Activated CD8-positive, alpha-beta T cell treated with anti-CD3 and anti-CD28 coated beads for 36 hours (primary cell): ENCODE results near the gene RAB4A. TPM values are rescaled to one million over a fixed set of nuclear protein-coding genes. Genes with fewer than 3 reads are reported as not detected.
A peak's percentile ranks its signal among the peaks of the same experiment; 100 is the strongest.

ENCODE experiments used
- ATAC-seq: fragments of 200-7000 bp; cut with Tn5 transposase; one replicate; pipeline ENCODE4 v1.10.0; 2021; ENCODE audit warnings: mild to moderate bottlenecking, moderate library complexity
- CTCF ChIA-PET: fragments of 350-600 bp; sonication (Branson Sonifier 250); formaldehyde crosslinking; loops from one replicate; lab custom pipeline; 2021; ENCODE audit warnings: antibody characterized with exemption; lab: Charles Lee
- POLR2A ChIA-PET: fragments of 350-600 bp; sonication (Branson Sonifier 250); formaldehyde crosslinking; loops from one replicate; lab custom pipeline; 2021; ENCODE audit warnings: antibody characterized with exemption; lab: Charles Lee
- DNase-seq: peaks from one replicate; pipeline ENCODE4 v3.0.0-alpha.2; 2020
- H3K27ac Mint-ChIP-seq: one replicate; pipeline ENCODE4 v1.8.0; 2021; ENCODE audit warnings: mild to moderate bottlenecking, mixed read lengths
- H3K27me3 Mint-ChIP-seq: one replicate; pipeline ENCODE4 v1.8.0; 2021; ENCODE audit warnings: mixed read lengths
- H3K36me3 Mint-ChIP-seq: one replicate; pipeline ENCODE4 v1.8.0; 2021; ENCODE audit warnings: low read depth, mixed read lengths
- H3K4me1 Mint-ChIP-seq: one replicate; pipeline ENCODE4 v1.8.0; 2021; ENCODE audit warnings: low read depth, mixed read lengths
- H3K4me3 Mint-ChIP-seq: one replicate; pipeline ENCODE4 v1.8.0; 2021; ENCODE audit warnings: mild to moderate bottlenecking, moderate library complexity, mixed read lengths
- H3K9me3 Mint-ChIP-seq: one replicate; pipeline ENCODE4 v1.8.0; 2021; ENCODE audit warnings: mixed read lengths
- intact Hi-C: fragments of 100-400 bp; cut with micrococcal nuclease; formaldehyde crosslinking; loops from one replicate; pipeline ENCODE4 v1.10.0; 2022
- total RNA-seq, 2 experiments: library from RNA; stranded (reverse); gene quantifications; one replicate each; pipeline ENCODE4 v1.2.3, GENCODE V29; 2021
- TF ChIP-seq, protein P1 (sequence below): fragments of 200-600 bp; IDR thresholded peaks from one replicate; pipeline ENCODE4 v1.8.0; 2022; ENCODE audit warnings: antibody characterized with exemption, mild to moderate bottlenecking

RAB4A gene
- total RNA-seq, 2 experiments from 2014 or later: 27.2 to 30.6 TPM

DNA sequence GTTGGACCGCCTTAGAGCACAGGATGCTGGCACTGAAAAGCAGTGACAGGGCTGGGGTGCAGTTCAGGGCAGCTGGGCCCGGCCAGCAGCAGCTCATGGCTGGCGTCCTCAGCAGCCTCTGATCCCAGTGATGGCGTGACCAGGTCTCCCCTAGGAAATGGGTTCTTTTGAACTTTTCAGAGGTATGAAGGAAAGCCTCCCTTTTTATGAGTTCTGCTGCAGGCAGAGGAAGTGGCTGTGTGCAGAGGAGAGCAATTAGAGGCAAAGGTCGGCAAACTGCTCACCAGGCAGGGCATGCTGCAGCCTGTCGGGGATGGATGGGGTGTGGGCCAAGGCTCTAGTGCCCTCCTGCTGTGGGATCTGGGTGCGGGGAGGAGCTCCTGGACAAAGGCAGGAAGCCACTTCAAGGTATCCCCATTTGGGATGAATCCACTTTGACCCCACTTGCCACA lies 45.6 kb upstream of the RAB4A start:
- Mint-ChIP-seq H3K9me3 (no peaks in the 10 kb centered on the region), H3K4me1 (peaks cover 12% of the 10 kb centered on the region), H3K36me3 (no peaks in the 10 kb centered on the region), H3K27ac (no peak overlapping the region), H3K4me3 (no peak overlapping the region), H3K27me3 (peaks cover 2% of the 10 kb centered on the region)
- ChIA-PET CTCF (interaction anchor here (0.6 to 6.1 kb wide), 2 partner anchors 490 to 560 kb away, joined by 3 to 53 read pairs; partner anchors contain the start of gene RHOU), POLR2A (interaction anchor here (0.9 kb wide), 1 partner anchor 9 kb away, joined by 4 read pairs; no protein-coding TSS in a partner anchor)
- ATAC-seq: no peak
- TF ChIP-seq, protein P1, sequence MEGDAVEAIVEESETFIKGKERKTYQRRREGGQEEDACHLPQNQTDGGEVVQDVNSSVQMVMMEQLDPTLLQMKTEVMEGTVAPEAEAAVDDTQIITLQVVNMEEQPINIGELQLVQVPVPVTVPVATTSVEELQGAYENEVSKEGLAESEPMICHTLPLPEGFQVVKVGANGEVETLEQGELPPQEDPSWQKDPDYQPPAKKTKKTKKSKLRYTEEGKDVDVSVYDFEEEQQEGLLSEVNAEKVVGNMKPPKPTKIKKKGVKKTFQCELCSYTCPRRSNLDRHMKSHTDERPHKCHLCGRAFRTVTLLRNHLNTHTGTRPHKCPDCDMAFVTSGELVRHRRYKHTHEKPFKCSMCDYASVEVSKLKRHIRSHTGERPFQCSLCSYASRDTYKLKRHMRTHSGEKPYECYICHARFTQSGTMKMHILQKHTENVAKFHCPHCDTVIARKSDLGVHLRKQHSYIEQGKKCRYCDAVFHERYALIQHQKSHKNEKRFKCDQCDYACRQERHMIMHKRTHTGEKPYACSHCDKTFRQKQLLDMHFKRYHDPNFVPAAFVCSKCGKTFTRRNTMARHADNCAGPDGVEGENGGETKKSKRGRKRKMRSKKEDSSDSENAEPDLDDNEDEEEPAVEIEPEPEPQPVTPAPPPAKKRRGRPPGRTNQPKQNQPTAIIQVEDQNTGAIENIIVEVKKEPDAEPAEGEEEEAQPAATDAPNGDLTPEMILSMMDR: no peak
- intact Hi-C loops: no loop called here
- no peak for DNase-seq

DNA sequence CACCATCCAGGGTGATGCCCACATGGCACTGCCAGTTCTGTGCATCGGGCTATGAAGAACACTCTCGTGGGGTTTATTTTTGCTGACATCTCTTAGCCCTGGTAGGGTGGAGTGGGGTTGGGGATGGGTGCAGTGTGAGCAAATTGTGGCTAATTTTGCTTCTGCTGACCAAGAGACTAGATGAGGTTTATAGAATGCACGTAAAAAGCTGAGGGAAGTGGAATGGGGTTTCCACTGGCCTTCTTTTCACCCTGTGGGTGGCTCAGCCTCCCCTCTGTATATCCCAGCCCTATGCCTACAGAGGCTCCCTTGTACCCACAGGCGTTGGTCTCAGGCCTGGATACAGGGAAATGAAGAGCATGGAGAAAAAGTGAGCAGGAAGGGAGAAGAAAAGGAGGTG lies 44.1 kb upstream of the RAB4A start:
- ChIA-PET POLR2A (no interaction called here), CTCF (interaction anchor here (0.6 to 6.1 kb wide), 75 partner anchors 8 to 576 kb away, joined by 3 to 53 read pairs (median 4); partner anchors contain the start of gene RHOU)
- DNase-seq: no peak
- no peaks in the 10 kb centered on the region for H3K9me3 Mint-ChIP-seq
- intact Hi-C loops: loop anchor here (1.0 kb wide), 1 partner anchor 562 kb away; no protein-coding TSS in a partner anchor
- H3K36me3 Mint-ChIP-seq: no peaks in the 10 kb centered on the region
- ATAC-seq: no peak
- H3K4me3 Mint-ChIP-seq: no peak overlapping the region
- peaks cover 2% of the 10 kb centered on the region for H3K27me3 Mint-ChIP-seq
- H3K27ac Mint-ChIP-seq: no peak overlapping the region
- peaks cover 15% of the 10 kb centered on the region for H3K4me1 Mint-ChIP-seq
- TF ChIP-seq, protein P1: no peak

DNA sequence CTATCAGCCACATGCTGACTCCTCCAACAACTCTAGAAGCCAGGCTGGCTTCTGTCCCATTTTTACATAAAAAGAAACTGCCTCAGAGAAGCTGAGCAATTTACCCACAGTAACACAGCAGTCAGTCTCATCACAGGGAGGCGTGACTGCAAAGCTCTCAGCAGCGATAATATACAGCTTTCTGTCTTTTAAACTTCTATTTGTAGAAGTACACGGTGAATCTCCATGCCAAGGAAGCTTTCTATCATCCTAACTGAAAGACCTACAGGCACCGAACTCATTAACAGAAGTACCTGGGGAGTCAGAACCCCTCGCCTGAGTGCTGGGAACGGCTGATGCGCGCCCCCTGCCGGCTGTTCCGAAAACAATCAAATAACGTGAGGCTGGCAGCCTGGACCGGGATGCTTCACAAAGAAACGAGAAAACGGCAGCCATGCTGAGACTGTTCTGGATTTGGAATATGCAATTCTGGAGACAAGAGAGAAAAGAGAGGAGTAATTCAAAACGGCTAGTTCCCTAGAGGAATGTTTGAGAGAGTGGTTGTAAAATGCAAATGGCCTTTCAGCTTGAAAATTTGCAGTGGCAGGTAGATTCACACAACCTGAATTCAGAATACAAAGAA lies 43.5 kb upstream of the RAB4A start:
- TF ChIP-seq, protein P1: peak; percentile 98
- Mint-ChIP-seq H3K27me3 (peaks cover 2% of the 10 kb centered on the region), H3K27ac (peak overlapping the region; percentile 12), H3K9me3 (no peaks in the 10 kb centered on the region), H3K4me3 (no peak overlapping the region), H3K4me1 (peaks cover 14% of the 10 kb centered on the region), H3K36me3 (no peaks in the 10 kb centered on the region)
- peak; percentile 80 for ATAC-seq
- ChIA-PET POLR2A (no interaction called here), CTCF (interaction anchor here (0.6 to 6.1 kb wide), 86 partner anchors 9 to 577 kb away, joined by 3 to 53 read pairs (median 4); partner anchors contain the start of gene RHOU)
- intact Hi-C loops: loop anchor here (1.0 kb wide), 1 partner anchor 563 kb away; no protein-coding TSS in a partner anchor
- peak; percentile 85 for DNase-seq

DNA sequence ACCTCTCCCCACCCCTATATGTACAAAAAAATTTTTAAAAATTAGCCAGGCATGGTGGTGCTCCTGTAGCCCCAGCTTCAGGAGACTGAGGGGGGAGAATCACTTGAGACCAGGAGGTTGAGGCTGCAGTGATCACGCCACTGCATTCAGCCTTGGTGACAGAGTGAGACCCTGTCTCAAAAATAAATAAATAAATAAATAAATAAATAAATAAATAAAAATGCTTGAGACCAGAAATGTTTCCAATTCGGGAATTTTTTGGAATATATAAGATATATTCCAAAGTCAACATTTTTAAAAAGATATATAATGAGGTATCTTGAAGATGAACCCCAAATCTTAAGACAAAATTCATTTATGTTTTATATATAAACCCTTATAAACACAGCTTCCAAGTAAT lies 42.4 kb upstream of the RAB4A start:
- H3K4me3 Mint-ChIP-seq: no peak overlapping the region
- CTCF ChIA-PET: interaction anchor here (0.6 to 6.1 kb wide), 36 partner anchors 9 to 578 kb away, joined by 3 to 53 read pairs (median 6); partner anchors contain the start of gene RHOU
- POLR2A ChIA-PET: no interaction called here
- H3K27me3 Mint-ChIP-seq: peaks cover 2% of the 10 kb centered on the region
- TF ChIP-seq, protein P1: no peak
- intact Hi-C loops: no loop called here
- peaks cover 14% of the 10 kb centered on the region for H3K4me1 Mint-ChIP-seq
- H3K27ac Mint-ChIP-seq: no peak overlapping the region
- DNase-seq (no peak), ATAC-seq (no peak)
- H3K36me3 Mint-ChIP-seq: no peaks in the 10 kb centered on the region
- H3K9me3 Mint-ChIP-seq: no peaks in the 10 kb centered on the region

DNA sequence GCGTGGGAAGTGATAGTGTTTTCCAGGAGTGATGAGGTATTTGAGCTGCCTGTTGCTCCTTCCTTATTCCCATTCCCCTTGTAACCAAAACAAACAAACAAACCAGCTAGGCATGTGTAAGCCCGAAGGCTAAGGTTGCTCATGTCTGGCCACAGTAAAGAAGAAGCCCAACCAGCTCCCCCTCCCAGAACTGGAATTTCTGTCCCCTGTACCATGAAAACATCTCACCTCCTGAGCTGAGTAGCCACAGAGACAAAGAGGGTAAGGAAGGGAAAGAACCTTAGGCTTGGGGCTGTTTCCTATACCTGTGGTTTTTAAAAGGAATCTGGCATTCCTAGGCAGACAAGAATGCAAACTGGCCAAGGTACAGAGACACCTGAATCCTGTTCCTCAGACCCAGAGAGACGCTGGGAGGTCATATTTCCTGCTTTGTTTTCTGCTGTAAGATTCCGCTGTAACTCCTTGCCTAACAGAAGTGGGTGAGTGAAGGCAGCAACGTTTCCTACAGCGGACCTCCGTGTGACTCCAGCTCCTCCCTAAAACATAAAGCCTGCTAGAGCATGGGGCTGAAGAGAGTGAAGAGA lies 41.7 kb upstream of the RAB4A start:
- ATAC-seq (no peak), DNase-seq (no peak)
- TF ChIP-seq, protein P1: no peak
- H3K4me1 Mint-ChIP-seq: peaks cover 14% of the 10 kb centered on the region
- H3K27ac Mint-ChIP-seq: no peak overlapping the region
- ChIA-PET POLR2A (no interaction called here), CTCF (interaction anchor here (0.6 to 6.1 kb wide), 11 partner anchors 14 to 564 kb away, joined by 3 to 53 read pairs (median 10); partner anchors contain the start of gene RHOU)
- H3K27me3 Mint-ChIP-seq: peaks cover 2% of the 10 kb centered on the region
- H3K36me3 Mint-ChIP-seq: no peaks in the 10 kb centered on the region
- intact Hi-C loops: no loop called here
- no peaks in the 10 kb centered on the region for H3K9me3 Mint-ChIP-seq
- H3K4me3 Mint-ChIP-seq: no peak overlapping the region
